ENCODE data around the gene KCTD11.
A peak's percentile ranks its signal among the peaks of the same experiment; 100 is the strongest.

Gene KCTD11

GRCh38 chr17:7380321-7380720 lies 28.4 kb downstream of the KCTD11 start:
- no peak for DNase-seq (ENCODE audit: low spot score)

- peak; percentile 66 for DNase-seq (ENCODE audit: low spot score)
These were observed 29.1 kb downstream of the KCTD11 start, which contains the start of gene TNK1 for GRCh38 chr17:7380855-7381683. Gene TNK1 (plus strand): TSS chr17:7381089. CDS start chr17:7382927, 1,838 bp downstream.

GRCh38 chr17:7382901-7383300 lies 30.9 kb downstream of the KCTD11 start:
- DNase-seq (ENCODE audit: low spot score), result no peak

DNA sequence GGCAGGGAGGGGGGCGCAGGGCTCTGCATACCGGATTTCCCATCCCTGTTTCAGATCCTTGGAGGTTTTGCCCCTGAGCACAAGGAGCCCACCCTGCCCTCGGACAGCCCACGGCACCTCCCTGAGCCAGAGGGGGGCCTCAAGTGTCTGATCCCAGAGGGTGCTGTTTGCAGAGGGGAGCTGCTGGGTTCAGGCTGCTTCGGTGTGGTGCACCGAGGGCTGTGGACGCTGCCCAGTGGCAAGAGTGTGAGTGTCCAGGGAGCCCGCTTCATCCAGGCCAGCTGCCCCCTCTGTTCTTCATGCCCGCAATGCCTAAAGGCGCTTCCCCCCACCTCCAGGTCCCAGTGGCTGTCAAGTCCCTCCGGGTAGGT lies 31.4 kb downstream of the KCTD11 start:
- no peak for DNase-seq (ENCODE audit: low spot score)

DNA sequence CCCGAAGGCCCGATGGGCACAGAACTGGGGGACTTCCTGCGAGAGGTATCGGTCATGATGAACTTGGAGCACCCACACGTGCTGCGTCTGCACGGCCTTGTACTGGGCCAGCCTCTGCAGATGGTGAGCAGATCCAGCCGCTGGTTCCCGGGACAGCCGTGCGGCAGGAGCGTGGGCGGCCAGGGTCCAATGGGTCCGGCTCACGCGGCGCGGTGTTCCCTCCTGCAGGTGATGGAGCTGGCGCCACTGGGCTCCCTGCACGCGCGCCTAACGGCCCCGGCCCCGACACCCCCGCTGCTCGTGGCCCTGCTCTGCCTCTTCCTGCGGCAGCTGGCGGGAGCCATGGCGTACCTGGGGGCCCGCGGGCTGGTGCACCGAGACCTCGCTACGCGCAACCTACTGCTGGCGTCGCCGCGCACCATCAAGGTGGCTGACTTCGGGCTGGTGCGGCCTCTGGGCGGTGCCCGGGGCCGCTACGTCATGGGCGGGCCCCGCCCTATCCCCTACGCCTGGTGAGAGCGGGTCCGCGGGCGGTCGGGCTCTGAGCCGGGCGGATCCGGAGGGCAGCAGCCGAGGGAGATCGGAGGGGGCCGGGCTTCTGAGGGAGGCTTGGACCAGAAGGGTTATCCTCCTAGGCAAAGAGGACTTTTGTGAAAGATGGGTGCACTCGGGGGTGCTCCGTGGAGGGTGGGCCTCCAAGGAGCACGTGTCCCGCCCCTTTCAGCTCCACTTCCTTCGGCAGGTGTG lies 32.0 kb downstream of the KCTD11 start:
- no peak for DNase-seq (ENCODE audit: low spot score)

DNA sequence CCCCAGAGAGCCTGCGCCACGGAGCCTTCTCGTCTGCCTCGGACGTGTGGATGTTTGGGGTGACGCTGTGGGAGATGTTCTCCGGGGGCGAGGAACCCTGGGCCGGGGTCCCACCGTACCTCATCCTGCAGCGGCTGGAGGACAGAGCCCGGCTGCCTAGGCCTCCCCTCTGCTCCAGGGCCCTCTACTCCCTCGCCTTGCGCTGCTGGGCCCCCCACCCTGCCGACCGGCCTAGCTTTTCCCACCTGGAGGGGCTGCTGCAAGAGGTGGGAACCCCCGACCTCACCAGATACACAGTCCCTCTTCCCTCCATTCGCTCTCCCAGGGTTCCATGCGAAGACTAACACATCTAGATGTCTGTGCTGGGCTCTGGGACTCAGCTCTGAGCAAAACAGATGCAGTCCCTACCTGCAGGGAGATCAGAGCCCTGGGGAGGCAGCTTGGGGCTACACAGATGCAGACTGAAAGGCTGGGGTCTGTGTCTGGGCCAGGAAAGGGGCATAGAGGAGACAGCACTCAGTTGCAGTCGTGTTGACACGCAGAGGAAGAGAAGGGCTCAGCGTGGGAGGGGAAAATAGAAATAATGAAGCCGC lies 32.6 kb downstream of the KCTD11 start:
- DNase-seq (ENCODE audit: low spot score), result no peak

GRCh38 chr17:7388856-7389255 lies 36.9 kb downstream of the KCTD11 start:
- DNase-seq (ENCODE audit: low spot score), result no peak

- DNase-seq (ENCODE audit: low spot score), result no peak
These were observed 38.3 kb downstream of the KCTD11 start for GRCh38 chr17:7389924-7390910.

DNA sequence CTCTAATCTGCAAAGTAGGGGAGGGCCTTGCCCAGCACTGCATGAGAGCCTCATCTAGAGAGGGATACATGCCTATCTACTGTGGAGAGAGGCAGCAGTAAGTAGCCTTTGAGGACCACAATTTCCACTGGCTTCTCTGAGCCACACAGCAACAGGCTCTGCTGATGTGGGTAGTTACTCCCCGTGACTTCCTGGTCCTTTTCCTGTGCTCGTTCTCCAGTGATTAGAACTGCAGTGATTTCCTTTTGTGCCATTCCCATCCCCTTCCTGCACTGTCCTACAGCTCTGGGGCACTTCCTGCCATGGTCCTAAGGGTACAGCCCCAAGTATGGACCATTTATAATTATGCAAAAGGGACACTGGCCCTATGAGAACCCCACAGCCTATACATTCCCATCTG lies 39.3 kb downstream of the KCTD11 start:
- no peak for DNase-seq (ENCODE audit: low spot score)

DNA sequence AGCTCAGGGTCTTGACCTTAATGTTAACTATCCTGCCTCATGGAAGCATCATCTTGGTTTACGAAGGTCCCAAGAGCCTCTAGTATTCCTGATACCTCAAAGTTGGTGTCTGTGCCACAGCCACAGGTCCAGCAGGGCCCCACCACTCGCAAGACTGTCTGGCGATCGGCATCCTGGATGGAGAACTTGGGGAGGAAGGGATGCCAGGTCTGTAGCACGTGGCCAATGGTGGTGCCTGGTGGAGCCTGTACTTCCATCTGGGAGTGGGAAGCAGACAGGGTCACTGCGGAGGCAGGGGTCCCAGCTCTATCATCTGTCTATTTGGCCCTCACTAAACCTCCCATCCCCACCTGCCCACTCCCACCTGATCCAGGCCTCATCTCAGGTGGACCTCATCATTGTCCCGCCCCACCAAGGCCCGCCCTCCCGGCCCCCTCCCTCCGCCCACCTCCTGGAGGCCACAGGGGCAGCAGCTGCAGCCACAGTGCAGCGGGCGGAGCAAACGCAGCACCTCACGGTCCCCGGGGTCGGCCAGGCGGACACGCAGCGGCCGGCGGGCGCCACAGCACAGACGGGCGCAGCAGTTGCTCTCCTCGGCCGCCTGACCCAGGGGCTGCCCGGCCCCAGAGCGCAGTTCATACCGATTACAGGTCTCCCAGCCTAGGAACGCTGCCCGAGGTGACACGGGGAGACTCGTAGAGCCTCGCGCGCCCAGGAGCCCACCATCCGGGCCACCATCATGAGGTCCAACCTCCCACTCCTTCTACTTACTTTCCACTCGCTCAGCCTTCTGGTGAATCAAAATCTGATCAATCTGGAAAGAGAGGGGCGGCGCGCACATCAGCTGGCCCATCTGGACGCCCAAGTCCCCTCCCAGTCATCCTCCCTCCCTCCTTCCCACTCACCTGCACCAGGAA lies 41.0 kb downstream of the KCTD11 start:
- DNase-seq (ENCODE audit: low spot score), result no peak

- peak; percentile 40 for DNase-seq (ENCODE audit: low spot score)
These were observed 41.9 kb downstream of the KCTD11 start for GRCh38 chr17:7393613-7394451.

DNA sequence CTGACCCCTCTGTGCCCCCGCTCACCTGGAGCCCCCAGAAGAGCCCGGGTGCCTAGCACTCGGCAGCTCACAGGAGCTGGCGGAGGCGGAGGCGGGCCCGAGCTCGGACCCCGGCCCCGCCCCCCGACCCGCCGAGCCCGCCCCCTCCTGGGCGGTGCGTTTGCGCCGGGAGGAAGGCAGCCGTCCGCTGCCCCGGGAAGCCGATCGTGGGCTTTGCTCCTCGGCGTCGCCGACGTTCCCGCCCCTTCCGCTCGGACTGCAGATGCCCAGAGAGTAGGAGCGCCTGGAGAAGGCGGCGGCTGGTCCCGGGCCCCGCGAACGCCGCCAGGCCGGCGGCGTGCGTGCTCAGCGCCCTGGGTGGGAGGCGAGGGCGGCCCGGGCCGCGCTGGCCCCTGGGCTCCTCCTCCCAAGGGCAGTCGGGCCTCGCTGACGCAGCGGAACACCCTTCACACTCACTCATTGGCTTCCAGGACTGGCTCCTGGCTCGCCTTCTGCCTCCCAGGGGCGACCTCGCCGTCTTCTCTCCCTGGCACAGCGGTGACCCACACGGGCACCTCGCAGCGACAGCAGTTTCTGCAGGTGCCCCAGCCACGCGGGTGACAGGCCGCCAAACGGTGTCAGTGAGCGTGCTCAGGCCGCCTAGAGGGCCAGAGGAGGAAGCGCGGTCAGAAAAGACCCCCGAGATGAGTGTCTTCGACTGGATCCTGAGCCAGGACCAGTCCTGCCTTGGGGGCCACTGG lies 42.7 kb downstream of the KCTD11 start, which contains the start of gene PLSCR3:
Gene PLSCR3 (minus strand): TSS at position 74 of the 740 bp plus-strand sequence. CDS start 415 bp downstream, outside the sequence.
- peak; percentile 86 for DNase-seq (ENCODE audit: low spot score)

- DNase-seq (ENCODE audit: low spot score), result no peak
These were observed 44.2 kb downstream of the KCTD11 start for GRCh38 chr17:7396147-7396546.

GRCh38 chr17:7398612-7399011 lies 46.6 kb downstream of the KCTD11 start:
- no peak for DNase-seq (ENCODE audit: low spot score)

- no peak for DNase-seq (ENCODE audit: low spot score)
These were observed 51.2 kb downstream of the KCTD11 start for GRCh38 chr17:7403043-7403726.

- no peak for DNase-seq (ENCODE audit: low spot score)
These were observed 51.7 kb downstream of the KCTD11 start for GRCh38 chr17:7403727-7403976.

DNA sequence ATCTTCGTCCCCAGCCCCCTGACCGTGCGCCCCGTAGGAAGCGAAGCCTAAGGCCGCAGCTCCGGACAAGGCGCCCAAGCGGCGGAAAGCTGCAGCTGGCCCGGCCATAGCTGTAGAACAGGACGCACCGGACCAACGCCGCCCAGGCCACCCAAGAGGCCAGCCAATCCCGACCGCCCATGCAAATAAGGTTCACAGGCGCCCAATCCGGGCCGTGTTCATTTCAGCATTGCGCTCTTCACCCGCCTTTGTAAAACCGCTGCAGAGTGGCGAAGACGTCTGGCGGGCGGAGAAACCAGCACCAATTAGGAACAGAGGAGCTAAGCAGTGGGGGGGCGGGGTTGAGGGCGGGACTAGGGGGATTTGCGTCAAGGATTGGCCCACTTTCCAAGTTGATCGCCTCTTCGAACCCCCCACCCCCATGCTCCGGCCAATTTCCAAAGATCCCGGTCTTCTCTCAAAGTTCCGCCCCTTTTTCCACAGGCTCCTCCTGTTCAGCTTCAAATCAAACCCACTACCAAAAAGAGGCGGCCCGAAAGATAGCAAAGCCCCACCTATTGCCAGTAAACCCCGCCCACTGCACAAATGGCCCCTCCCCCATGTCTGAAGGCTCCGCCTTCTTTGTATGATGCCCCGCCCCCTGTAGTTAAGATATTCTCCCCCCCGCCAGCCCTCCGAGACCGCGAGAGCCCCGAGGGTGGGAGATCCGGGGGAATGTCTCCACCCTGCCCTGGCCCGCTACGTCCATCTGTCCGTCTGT lies 52.2 kb downstream of the KCTD11 start, which contains the start of gene TMEM256:
Gene TMEM256 (minus strand): TSS at position 121 of the 760 bp plus-strand sequence. CDS start 13 bp downstream, at position 108.
- peak; percentile 92 for DNase-seq (ENCODE audit: low spot score)
